ENCODE measurements around the gene DIDO1.

DIDO1 gene

GRCh38 chr20:62834967-62835730, 91.2 kb downstream of the DIDO1 start:
- peak; percentile 93 for DNase-seq (ENCODE audit: low spot score)

DNA sequence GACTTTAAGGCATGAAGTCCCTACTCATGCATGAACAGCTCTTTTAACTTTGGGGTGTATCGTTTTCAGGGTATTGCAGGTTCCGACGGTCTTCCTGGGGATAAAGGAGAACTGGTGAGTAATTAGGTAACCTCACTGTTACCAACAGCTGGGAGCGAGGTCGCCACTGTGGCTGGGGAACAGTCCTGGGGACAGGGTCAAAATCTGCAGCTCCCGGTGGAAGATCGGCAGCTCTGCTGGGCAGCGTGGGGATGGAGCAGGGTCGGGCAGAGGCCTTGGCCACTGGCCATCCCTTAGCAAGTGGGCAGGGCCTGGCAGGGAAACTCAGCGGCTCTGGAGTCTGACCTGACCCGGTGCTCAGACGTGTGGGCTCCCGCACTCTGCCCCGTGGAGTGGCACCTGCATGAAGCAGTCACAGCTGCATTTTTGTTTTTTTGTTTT, 93.3 kb downstream of the DIDO1 start:
- no peak for DNase-seq (ENCODE audit: low spot score)

DNA sequence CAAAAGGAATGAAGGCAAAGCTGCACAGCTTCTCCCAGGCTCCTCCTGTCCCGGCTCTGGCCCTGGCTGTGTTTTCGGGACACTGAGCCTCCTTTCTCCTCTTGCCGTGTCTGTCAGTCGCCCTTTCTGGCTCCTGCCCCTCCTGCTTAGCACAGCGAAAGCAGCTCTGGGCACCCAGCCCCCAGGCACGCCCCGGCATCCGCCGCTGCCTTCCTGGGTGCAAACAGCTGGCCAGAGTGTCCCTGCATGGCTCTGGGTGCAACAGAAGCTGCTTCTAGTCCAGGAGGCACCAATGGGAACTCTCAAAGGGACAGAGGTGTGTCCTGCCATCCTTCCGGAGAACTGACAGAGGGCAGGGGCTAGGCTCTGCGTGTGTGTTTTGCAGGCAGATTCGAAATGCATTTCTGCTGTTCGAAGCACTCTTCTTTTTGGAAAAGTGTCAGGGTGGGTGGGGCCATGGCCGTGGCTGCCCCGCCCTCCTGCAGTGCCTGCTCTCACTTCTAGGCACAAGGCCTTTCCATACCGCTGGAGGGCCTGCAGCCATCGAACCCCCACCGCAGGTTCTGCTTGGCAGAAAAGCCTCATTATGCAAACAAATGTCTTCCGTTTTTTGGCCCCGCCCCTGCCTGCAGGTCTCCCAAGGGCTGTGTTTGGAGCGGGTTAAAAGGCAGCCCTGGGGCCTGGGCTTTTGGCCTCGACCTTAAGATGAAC, 93.9 kb downstream of the DIDO1 start:
- no peak for DNase-seq (ENCODE audit: low spot score)

DNA sequence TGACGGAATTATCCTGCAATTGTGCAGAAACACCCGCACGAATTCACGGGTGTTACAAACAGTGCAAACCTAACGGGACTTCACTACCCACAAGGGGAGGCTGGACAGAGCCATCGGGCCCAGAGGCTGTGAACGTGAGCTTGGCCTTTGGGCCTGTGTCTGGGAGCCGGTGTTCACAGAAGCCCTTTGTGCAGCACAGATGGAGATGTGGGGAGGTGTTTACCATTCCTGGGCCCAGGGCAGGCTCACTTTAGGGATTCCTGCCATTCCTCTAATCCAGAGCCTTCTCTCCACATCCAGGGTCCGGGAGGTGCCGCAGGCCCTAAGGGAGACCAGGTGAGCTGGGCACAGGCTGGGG, 94.5 kb downstream of the DIDO1 start:
- no peak for DNase-seq (ENCODE audit: low spot score)

GRCh38 chr20:62831361-62831788, 94.9 kb downstream of the DIDO1 start:
- DNase-seq (ENCODE audit: low spot score), result no peak

GRCh38 chr20:62830821-62831220, 95.5 kb downstream of the DIDO1 start:
- DNase-seq (ENCODE audit: low spot score), result no peak

DNA sequence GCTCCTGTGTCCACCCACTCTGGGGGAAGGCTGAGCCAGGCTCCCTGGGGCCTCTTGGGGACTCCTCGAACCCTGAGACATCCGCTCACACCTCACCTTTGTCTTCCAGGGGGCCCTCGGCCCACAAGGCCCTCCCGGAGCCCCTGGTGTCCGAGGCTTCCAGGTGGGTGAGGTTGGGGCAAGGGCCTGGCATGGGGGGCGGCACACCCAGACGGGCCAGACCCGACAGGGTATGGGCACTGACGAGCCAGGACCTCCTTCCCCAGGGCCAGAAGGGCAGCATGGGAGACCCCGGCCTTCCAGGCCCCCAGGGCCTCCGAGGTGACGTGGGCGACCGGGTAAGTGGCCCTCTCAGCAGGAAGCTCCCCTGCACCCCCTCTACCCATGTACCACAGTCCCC, 96.1 kb downstream of the DIDO1 start:
- no peak for DNase-seq (ENCODE audit: low spot score)

DNA sequence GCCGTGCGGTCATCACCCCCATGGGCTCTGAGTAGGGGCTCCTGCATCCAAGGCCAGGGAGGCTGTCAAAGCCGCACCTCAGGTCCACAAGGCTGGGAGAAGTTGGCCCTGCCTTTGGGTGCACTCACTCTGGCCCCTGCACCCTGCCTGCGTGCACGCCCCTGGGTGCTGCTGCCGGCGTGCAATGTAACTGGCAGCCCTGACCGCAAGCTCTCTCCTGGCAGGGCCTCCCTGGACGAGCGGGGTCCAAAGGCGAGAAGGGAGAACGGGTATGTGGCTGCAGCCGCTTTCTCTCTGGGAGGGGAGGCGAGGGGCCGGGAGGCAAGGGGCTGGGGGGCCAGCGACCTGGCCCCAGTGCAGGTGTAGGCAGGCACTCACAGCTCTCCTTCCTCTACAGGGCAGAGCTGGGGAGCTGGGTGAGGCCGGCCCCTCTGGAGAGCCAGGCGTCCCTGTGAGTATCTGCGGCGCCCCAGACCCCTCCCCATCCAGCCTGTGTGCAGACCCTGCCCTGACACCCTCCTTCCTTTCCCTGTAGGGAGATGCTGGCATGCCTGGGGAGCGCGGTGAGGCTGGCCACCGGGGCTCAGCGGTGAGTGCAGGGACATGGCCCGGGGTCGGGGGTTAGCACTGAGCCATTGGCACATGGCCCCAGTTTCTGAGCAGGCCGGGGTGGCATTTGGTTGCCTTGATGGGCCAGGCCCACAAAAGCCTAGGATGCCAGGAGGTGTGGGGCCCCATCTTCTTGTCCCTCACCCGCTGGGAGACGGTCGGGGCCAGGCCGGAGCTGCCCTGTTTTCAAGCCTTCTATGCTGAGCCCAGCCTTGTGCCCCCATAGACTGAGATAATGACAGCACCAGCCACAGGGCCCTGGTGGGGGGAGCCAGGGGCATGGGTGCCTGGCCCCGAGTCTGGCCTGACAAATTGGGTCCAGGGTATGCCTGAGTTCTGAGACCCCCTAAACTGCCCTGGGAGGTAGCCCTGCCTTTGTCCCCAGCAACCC, 96.8 kb downstream of the DIDO1 start:
- no peak for DNase-seq (ENCODE audit: low spot score)

- no peak for DNase-seq (ENCODE audit: low spot score)
Measured at GRCh38 chr20:62828511-62829230, 97.6 kb downstream of the DIDO1 start.

DNA sequence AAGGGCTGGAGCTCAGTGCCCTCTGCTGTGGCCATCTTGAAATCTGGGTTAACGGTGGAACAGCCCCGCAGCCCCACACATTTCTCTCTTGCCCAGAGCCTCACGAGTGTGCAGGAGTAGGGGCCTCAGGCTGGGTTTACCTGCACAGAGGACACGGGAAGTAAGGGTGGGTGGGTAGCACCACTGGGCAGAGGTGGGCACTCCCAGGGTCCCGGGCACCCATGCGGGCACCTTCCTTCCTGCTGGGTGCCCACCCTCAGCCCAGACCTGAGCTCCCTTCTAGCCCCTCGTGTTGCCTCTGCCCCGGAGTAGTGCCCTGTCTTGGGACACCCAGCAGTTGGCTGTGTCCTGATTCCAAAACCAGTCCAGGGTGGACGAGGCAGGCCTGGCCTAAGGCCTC, 98.3 kb downstream of the DIDO1 start:
- no peak for DNase-seq (ENCODE audit: low spot score)

Data from RKO (cell line).